Stimulated activated effector memory CD8-positive, alpha-beta T cell treated with anti-CD3 and anti-CD28 coated beads, Interleukin-12 subunit alpha, Interleukin-12 subunit beta, amount 100 ng/mL, for 72 hours (primary cell): ENCODE measurements around the gene B4GALT5.

Experiments used
- ATAC-seq: fragments of 150-1000 bp; cut with Tn5 transposase; 2 replicates; pipeline ENCODE4 v1.10.0; 2021
- DNase-seq, 2 donors: peaks; one replicate each; pipeline ENCODE4 v3.0.0; 2021 to 2022; ENCODE audit warnings: low spot score in 2 of 2
- H3K27ac Mint-ChIP-seq: one replicate; pipeline ENCODE4 v1.8.0; 2022; ENCODE audit warnings: mild to moderate bottlenecking, mixed read lengths
- H3K36me3 Mint-ChIP-seq: one replicate; pipeline ENCODE4 v1.8.0; 2022; ENCODE audit warnings: mild to moderate bottlenecking, mixed read lengths
- H3K4me1 Mint-ChIP-seq: one replicate; pipeline ENCODE4 v1.8.0; 2022; ENCODE audit warnings: mixed read lengths
- H3K4me3 Mint-ChIP-seq: one replicate; pipeline ENCODE4 v1.8.0; 2022; ENCODE audit warnings: mild to moderate bottlenecking, mixed read lengths
- H3K9me3 Mint-ChIP-seq: one replicate; pipeline ENCODE4 v1.8.0; 2022; ENCODE audit warnings: mixed read lengths

Gene B4GALT5

GRCh38 chr20:49594143-49594930, 119.3 kb downstream of the B4GALT5 start:
- DNase-seq, result peak; percentile 58 to 90
- ATAC-seq, result peak; percentile 78
- H3K9me3 Mint-ChIP-seq, result peaks cover 6% of the 10 kb centered on the region
- H3K36me3 Mint-ChIP-seq, result peaks cover 98% of the 10 kb centered on the region
- peak overlapping the region; percentile 100 for H3K27ac Mint-ChIP-seq
- peak overlapping the region; percentile 90 for H3K4me3 Mint-ChIP-seq
- H3K4me1 Mint-ChIP-seq, result peaks cover 87% of the 10 kb centered on the region

GRCh38 chr20:49593466-49594142, 120.1 kb downstream of the B4GALT5 start:
- H3K4me1 Mint-ChIP-seq, result peaks cover 90% of the 10 kb centered on the region
- H3K27ac Mint-ChIP-seq, result peak overlapping the region; percentile 100
- peak; percentile 19 to 75 for DNase-seq
- ATAC-seq, result no peak
- H3K36me3 Mint-ChIP-seq, result peaks cover 99% of the 10 kb centered on the region
- peak overlapping the region; percentile 90 for H3K4me3 Mint-ChIP-seq
- H3K9me3 Mint-ChIP-seq, result peaks cover 6% of the 10 kb centered on the region

GRCh38 chr20:49592120-49592519, 121.6 kb downstream of the B4GALT5 start:
- ATAC-seq, result no peak
- peak overlapping the region; percentile 100 for H3K27ac Mint-ChIP-seq
- H3K4me3 Mint-ChIP-seq, result peak overlapping the region; percentile 90
- H3K36me3 Mint-ChIP-seq, result peaks cover 85% of the 10 kb centered on the region
- no peak for DNase-seq
- H3K4me1 Mint-ChIP-seq, result peaks cover 87% of the 10 kb centered on the region
- peaks cover 6% of the 10 kb centered on the region for H3K9me3 Mint-ChIP-seq

GRCh38 chr20:49591217-49591865, 122.3 kb downstream of the B4GALT5 start:
- Mint-ChIP-seq H3K9me3 (peaks cover 6% of the 10 kb centered on the region), H3K4me3 (peak overlapping the region; percentile 90), H3K4me1 (peaks cover 82% of the 10 kb centered on the region), H3K36me3 (peaks cover 77% of the 10 kb centered on the region), H3K27ac (peak overlapping the region; percentile 100)
- DNase-seq, result peak in 1 of 2 donors; percentile 67
- ATAC-seq, result peak; percentile 51

DNA sequence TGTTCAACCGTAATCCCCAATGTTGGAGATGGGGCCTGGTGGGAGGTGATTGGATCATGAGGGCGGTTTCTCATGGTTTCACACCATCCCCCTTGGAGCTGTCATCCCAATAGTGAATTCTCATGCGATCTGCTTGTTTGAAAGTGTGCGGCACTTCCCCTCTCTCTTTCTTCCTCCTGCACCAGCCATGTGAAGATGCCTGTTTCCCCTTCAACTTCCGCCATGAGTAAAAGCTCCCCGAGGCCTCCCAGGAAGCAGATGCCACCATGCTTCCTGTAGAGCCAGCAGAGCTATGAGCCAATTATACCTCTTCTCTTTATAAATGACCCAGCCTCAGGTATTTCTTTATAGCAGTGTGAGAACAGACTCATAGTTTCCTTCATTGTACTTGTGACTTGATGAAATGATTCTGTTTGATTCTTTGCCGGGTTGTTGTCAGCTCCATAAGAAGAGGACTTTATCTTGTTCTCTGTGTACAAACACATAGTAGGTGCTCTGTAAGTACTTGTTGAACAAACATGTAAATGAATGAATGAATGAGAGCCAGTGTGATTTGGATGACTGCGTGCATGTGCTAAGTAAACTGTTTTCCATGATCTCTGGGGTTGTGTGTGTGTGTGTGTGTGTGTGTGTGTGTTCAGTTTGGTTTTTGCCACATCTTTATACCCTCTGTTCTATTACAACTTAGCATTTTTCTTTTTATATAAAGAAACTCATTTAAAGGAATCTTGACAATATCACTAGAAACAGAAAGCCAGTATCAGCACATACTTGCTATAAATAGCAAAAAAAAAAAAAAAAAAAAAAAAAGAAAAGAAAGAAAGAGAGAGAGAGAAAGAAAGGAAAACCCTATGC, 123.3 kb downstream of the B4GALT5 start:
- peaks cover 78% of the 10 kb centered on the region for H3K4me1 Mint-ChIP-seq
- peak overlapping the region; percentile 100 for H3K27ac Mint-ChIP-seq
- no peak for ATAC-seq
- peaks cover 68% of the 10 kb centered on the region for H3K36me3 Mint-ChIP-seq
- DNase-seq, result no peak
- H3K4me3 Mint-ChIP-seq, result peak overlapping the region; percentile 90
- peaks cover 6% of the 10 kb centered on the region for H3K9me3 Mint-ChIP-seq

DNA sequence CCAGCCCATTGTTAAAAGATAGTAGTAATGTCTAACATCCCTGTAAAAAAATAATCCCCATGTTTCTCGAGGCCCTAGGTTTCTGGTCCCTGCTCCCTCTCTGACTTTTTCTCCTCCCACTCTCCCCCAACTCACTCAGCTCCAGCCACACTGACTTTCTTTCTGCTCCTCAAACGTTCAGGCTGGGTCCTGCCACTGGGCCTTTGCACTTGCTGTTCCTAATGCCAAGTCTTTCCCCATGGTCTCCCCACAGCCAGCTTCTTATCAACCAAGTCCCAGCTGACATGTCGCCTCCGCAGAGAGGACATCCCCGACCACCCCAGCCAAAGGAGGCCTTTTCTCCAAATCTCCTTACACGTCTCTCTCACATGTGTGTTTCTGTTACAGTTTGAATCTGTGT, 123.9 kb downstream of the B4GALT5 start:
- H3K4me3 Mint-ChIP-seq, result peak overlapping the region; percentile 90
- H3K27ac Mint-ChIP-seq, result peak overlapping the region; percentile 100
- peaks cover 6% of the 10 kb centered on the region for H3K9me3 Mint-ChIP-seq

DNA sequence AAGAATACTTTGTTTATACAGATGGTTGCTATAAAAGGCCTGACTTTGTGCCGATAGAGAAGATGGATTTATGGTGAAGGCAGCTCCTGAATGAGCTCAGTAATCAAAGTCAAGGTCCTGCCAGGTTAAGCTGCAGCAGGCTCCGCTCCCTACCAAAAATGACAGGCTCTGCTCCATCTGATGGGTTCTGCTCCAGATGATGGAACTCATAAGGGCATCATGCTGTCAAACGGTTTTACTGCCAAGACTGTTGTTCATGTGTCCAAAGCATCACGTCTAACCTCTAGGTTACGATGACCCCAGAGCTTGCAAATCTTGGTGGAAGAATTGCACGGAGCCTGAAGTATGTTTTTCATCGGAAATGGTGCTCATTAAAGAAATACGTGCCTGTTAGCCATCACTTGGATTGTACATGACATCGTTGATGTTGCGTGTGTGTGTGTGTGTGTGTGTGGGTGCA, 126.5 kb downstream of the B4GALT5 start:
- Mint-ChIP-seq H3K4me3 (no peak overlapping the region), H3K9me3 (peaks cover 10% of the 10 kb centered on the region), H3K4me1 (peaks cover 68% of the 10 kb centered on the region), H3K27ac (no peak overlapping the region), H3K36me3 (peaks cover 35% of the 10 kb centered on the region)
- no peak for DNase-seq
- no peak for ATAC-seq

More for the DNA sequence above, 123.9 kb downstream of the B4GALT5 start:
- peaks cover 61% of the 10 kb centered on the region for H3K36me3 Mint-ChIP-seq
- ATAC-seq, result no peak
- H3K4me1 Mint-ChIP-seq, result peaks cover 78% of the 10 kb centered on the region
- DNase-seq, result no peak

GRCh38 chr20:49585585-49586245, 128.0 kb downstream of the B4GALT5 start:
- no peak overlapping the region for H3K4me3 Mint-ChIP-seq
- peaks cover 22% of the 10 kb centered on the region for H3K36me3 Mint-ChIP-seq
- peaks cover 54% of the 10 kb centered on the region for H3K4me1 Mint-ChIP-seq
- ATAC-seq (no peak), DNase-seq (no peak)
- peaks cover 10% of the 10 kb centered on the region for H3K9me3 Mint-ChIP-seq
- H3K27ac Mint-ChIP-seq, result peak overlapping the region; percentile 94

DNA sequence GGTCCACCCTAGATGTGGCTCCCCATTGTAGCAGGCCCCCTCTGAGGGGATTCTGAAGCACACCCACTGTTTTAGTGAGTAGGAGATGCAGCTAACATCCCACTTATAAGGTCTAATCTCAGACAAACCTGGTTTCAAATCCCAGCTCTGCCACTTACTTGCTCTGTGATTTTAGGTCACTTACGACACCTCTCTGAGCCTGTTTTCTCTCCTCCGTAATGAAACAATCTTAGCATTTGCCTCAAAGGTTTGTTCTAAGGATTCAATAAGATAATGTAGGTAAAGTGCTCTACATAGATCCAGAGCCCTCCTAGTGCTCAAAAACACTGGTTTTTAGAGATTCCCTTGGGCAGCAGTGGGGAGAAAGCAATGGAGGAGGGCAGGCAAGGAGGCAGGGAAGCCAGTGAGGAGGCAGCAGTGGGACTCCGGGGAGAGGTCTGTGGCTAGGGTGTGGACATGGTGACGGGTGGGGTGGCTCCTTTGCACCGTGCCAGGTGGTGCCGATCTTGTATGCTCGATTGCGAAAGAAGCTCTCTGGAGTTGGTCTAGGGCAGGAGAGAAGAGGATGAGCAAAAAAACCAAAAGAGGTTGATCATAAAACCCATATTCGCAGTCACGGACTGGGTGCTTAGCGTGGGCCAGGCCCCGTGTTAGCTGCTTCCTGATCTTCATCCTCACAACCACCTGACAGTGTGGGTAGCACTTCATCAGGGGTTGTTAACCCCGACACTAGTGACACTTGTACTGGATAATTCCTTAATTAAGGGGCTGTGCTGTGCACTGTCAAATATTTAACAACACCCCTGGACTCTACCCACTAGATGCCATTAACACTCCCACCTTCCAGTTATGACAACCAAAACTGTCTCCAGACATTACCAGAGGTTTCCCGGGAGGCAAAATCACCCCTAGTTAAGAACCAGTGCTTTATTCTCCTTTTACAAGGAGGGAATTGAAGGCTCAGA, 129.0 kb downstream of the B4GALT5 start:
- Mint-ChIP-seq H3K4me3 (peak overlapping the region; percentile 41), H3K27ac (peak overlapping the region; percentile 94), H3K9me3 (peaks cover 4% of the 10 kb centered on the region), H3K36me3 (peaks cover 12% of the 10 kb centered on the region), H3K4me1 (peaks cover 44% of the 10 kb centered on the region)
- ATAC-seq, result peak; percentile 61
- DNase-seq, result no peak

DNA sequence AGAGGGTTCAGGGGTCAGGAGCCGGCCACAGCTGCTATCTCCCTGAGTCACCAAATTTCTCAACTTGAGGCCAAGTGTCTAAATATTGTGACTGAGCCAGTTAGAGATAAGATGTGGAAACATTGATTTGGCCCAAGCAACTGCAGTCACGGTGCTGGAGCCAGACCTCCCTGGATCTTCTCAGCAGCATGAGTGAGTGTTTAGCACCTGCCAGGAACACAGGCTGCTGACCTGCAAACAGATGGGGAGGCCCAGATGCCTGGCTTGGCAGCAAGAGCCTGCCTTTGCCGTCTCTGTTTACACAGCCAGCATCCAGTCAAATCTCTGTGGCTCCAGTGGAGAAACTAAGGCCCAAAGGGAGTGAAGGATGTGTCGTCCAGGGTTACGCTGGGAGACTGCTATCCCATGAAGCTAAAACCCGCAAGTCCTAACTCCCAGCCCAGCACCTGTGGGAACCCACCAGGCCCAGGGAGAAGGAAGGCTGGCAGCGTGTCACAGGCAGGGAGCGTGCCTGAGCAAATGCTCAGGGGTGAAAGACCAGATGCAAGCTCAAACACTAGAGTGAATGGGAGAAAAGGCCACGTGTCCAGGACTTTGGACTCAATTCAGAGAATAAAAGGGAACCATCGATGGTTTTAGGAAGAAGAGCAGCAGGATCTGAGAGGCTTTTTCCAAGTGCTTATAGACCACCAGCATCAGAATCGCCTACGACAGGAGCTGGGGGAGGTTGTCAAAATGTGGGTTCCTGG, 129.8 kb downstream of the B4GALT5 start:
- peaks cover 4% of the 10 kb centered on the region for H3K9me3 Mint-ChIP-seq
- H3K27ac Mint-ChIP-seq, result peak overlapping the region; percentile 94

DNA sequence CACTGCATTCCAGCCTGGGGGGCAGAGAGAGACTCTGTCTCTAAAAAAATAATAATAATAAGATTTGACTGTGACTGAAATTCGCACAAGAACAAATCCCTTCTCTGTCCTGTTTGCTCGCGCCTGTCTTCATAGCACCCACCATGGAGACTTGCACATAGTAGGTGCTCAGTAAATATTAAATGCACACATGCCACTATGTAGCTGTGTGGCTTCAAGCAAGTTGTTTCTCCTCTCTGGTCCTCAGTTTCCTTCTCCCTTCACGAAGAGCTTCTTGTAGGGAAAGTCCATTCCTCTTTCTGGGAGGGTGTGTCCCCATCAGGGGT, 130.4 kb downstream of the B4GALT5 start:
- no peak for ATAC-seq
- peak overlapping the region; percentile 94 for H3K27ac Mint-ChIP-seq
- DNase-seq, result no peak
- no peaks in the 10 kb centered on the region for H3K36me3 Mint-ChIP-seq
- peaks cover 4% of the 10 kb centered on the region for H3K9me3 Mint-ChIP-seq
- peaks cover 30% of the 10 kb centered on the region for H3K4me1 Mint-ChIP-seq
- no peak overlapping the region for H3K4me3 Mint-ChIP-seq

More for the DNA sequence above, 129.8 kb downstream of the B4GALT5 start:
- peaks cover 3% of the 10 kb centered on the region for H3K36me3 Mint-ChIP-seq
- DNase-seq (no peak), ATAC-seq (peak; percentile 60)
- no peak overlapping the region for H3K4me3 Mint-ChIP-seq
- peaks cover 36% of the 10 kb centered on the region for H3K4me1 Mint-ChIP-seq
